ENCODE results near the gene TGM5. TPM values are rescaled to one million over a fixed set of nuclear protein-coding genes. Genes with fewer than 3 reads are reported as not detected.
A peak's percentile ranks its signal among the peaks of the same experiment; 100 is the strongest.

TGM5 gene
- total and polyA plus RNA-seq, 2 donors (not counting 1 experiment from before 2014, with no cell fraction given): 0.42 TPM; not detected in 1

DNA sequence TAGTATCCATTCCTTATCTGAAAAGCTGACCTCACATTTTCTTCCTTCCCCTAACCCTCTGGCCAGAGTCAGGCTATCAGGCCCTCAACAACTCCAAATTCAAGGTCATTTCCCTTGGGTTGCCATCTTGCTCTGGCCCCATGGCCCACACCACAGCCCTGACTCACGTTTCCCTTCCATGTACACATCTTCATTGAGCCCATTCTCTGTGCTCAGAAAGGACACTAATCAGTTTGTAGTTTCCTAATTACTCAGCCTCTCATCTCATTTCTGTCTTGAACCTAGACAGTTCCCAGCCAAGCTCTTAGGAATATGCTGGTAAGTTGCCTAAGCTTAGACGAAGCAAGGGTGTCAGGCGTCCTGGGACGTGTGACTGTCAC lies 14.9 kb downstream of the TGM5 start:
- Mint-ChIP-seq H3K27me3 (no peaks in the 10 kb centered on the region), H3K4me3 (no peak overlapping the region), H3K4me1 (peaks cover 32% of the 10 kb centered on the region), H3K9me3 (ENCODE audit: insufficient read depth) (no peaks in the 10 kb centered on the region), H3K27ac (no peak overlapping the region)
- intact Hi-C loops (cut with micrococcal nuclease): no loop called here
- H3K27ac ChIP-seq (ENCODE audit: low read length in 2 of 2): no peak overlapping the region
- no peak for DNase-seq
- H3K9ac ChIP-seq (ENCODE audit: low read length): no peak overlapping the region
- H3K27me3 ChIP-seq (replicated peaks in 1 of 4; ENCODE audit: control extremely low read depth in 1 of 4, control insufficient read depth in 3 of 4, insufficient read depth in 4 of 4, low read length in 3 of 4): no peaks in the 10 kb centered on the region
- H3K9me3 ChIP-seq (ENCODE audit: control extremely low read depth in 1 of 3, control insufficient read depth in 2 of 3, insufficient read depth in 1 of 3, low read length in 2 of 3): no peaks in the 10 kb centered on the region
- no peak overlapping the region for H2AFZ ChIP-seq (ENCODE audit: insufficient read depth, low read depth, low read length, poor library complexity, severe bottlenecking)
- H3K4me1 ChIP-seq (ENCODE audit: control insufficient read depth in 2 of 2, insufficient read depth in 2 of 2, low read length in 2 of 2): peaks cover 13 to 15% of the 10 kb centered on the region in 2 donors
- ChIA-PET CTCF (interaction anchor here (3.9 kb wide), 1 partner anchor 26 kb away, joined by 23 read pairs; no protein-coding TSS in a partner anchor), POLR2A (no interaction called here)
- H3K4me3 ChIP-seq (ENCODE audit: control extremely low read depth in 1 of 5, extremely low read depth in 1 of 5, insufficient read depth in 1 of 5, low read depth in 2 of 5, low read length in 4 of 5): no peak overlapping the region
- no peaks in the 10 kb centered on the region for H3K79me2 ChIP-seq (ENCODE audit: control insufficient read depth, insufficient read depth, low read length)
- H4K20me1 ChIP-seq (ENCODE audit: control insufficient read depth, insufficient read depth, low read length, poor library complexity, severe bottlenecking): no peaks in the 10 kb centered on the region
- ATAC-seq (ENCODE audit: low read depth): no peak
- TF ChIP-seq, protein P1, sequence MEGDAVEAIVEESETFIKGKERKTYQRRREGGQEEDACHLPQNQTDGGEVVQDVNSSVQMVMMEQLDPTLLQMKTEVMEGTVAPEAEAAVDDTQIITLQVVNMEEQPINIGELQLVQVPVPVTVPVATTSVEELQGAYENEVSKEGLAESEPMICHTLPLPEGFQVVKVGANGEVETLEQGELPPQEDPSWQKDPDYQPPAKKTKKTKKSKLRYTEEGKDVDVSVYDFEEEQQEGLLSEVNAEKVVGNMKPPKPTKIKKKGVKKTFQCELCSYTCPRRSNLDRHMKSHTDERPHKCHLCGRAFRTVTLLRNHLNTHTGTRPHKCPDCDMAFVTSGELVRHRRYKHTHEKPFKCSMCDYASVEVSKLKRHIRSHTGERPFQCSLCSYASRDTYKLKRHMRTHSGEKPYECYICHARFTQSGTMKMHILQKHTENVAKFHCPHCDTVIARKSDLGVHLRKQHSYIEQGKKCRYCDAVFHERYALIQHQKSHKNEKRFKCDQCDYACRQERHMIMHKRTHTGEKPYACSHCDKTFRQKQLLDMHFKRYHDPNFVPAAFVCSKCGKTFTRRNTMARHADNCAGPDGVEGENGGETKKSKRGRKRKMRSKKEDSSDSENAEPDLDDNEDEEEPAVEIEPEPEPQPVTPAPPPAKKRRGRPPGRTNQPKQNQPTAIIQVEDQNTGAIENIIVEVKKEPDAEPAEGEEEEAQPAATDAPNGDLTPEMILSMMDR (IDR thresholded peaks at IDR 0.05): no peak
- TF ChIP-seq EZH2 (IDR thresholded peaks at IDR 0.05; ENCODE audit: borderline replicate concordance, insufficient read depth, low read depth, low read length, poor library complexity, severe bottlenecking): no peak
- 83% methylated on average over 4 of the region's 4 CpGs for WGBS (ENCODE audit: insufficient coverage)
- no peaks in the 10 kb centered on the region for H3K36me3 ChIP-seq (replicated peaks in 1 of 2; ENCODE audit: control extremely low read depth in 1 of 2, control insufficient read depth in 1 of 2, extremely low read depth in 1 of 2, insufficient read depth in 2 of 2, low read length in 1 of 2)
- H3K4me2 ChIP-seq (replicated peaks; ENCODE audit: low read depth, low read length, poor library complexity, severe bottlenecking): no peak overlapping the region

DNA sequence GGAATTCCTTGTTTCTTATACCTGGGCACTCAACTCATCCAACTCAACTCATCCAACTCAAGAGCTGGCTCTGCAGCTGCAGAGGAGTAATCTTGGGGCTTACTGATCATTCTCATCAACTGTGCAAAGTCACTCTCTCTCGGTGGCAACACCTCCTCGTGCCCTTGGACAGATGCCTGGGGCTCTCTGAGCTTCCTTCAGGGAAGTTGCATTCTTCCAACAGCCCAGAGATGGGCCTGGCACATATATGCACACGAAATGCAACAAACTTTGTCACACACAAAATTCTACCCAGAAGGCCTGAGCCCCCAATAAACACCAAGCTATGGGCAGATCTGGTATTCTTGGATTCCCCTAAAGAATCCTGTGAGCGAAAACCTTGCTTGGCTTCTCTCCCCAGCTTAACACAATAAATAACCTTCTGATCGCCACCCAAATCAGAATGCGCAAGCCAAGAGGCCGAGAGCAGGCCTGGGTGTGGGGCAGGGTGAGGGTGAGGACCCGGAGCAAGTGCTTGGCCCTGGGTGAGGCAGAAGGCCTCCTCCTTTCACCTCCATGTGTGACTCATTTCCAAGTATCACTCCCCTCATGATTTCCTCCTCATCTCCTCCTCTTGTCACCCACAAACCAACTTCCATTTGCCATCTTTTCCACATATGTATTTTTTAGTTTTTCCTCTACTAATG lies 15.4 kb downstream of the TGM5 start:
- ATAC-seq (ENCODE audit: low read depth) (no peak), DNase-seq (no peak)
- 95% methylated on average over 6 of the region's 8 CpGs for WGBS (ENCODE audit: insufficient coverage)
- TF ChIP-seq EZH2 (IDR thresholded peaks at IDR 0.05; ENCODE audit: borderline replicate concordance, insufficient read depth, low read depth, low read length, poor library complexity, severe bottlenecking): no peak
- TF ChIP-seq, protein P1 (IDR thresholded peaks at IDR 0.05): no peak
- peaks cover 32% of the 10 kb centered on the region for H3K4me1 Mint-ChIP-seq
- POLR2A ChIA-PET: no interaction called here
- no peaks in the 10 kb centered on the region for H3K9me3 ChIP-seq (ENCODE audit: control extremely low read depth in 1 of 3, control insufficient read depth in 2 of 3, insufficient read depth in 1 of 3, low read length in 2 of 3)
- no peaks in the 10 kb centered on the region for H3K27me3 Mint-ChIP-seq
- H3K27me3 ChIP-seq (replicated peaks in 1 of 4; ENCODE audit: control extremely low read depth in 1 of 4, control insufficient read depth in 3 of 4, insufficient read depth in 4 of 4, low read length in 3 of 4): no peaks in the 10 kb centered on the region
- CTCF ChIA-PET: interaction anchor here (0.6 to 3.9 kb wide), 4 partner anchors 18 to 141 kb away, joined by 3 to 23 read pairs (median 6); no protein-coding TSS in a partner anchor
- H3K4me3 Mint-ChIP-seq: no peak overlapping the region
- peaks cover 13 to 15% of the 10 kb centered on the region in 2 donors for H3K4me1 ChIP-seq (ENCODE audit: control insufficient read depth in 2 of 2, insufficient read depth in 2 of 2, low read length in 2 of 2)
- no peak overlapping the region for H2AFZ ChIP-seq (ENCODE audit: insufficient read depth, low read depth, low read length, poor library complexity, severe bottlenecking)
- H3K36me3 ChIP-seq (replicated peaks in 1 of 2; ENCODE audit: control extremely low read depth in 1 of 2, control insufficient read depth in 1 of 2, extremely low read depth in 1 of 2, insufficient read depth in 2 of 2, low read length in 1 of 2): no peaks in the 10 kb centered on the region
- H3K4me2 ChIP-seq (replicated peaks; ENCODE audit: low read depth, low read length, poor library complexity, severe bottlenecking): no peak overlapping the region
- H3K9me3 Mint-ChIP-seq (ENCODE audit: insufficient read depth): no peaks in the 10 kb centered on the region
- no peak overlapping the region for H3K9ac ChIP-seq (ENCODE audit: low read length)
- H3K4me3 ChIP-seq (ENCODE audit: control extremely low read depth in 1 of 5, extremely low read depth in 1 of 5, insufficient read depth in 1 of 5, low read depth in 2 of 5, low read length in 4 of 5): no peak overlapping the region
- no peak overlapping the region for H3K27ac ChIP-seq (ENCODE audit: low read length in 2 of 2)
- peak overlapping the region; percentile 37 for H3K27ac Mint-ChIP-seq
- intact Hi-C loops (cut with micrococcal nuclease): no loop called here
- H4K20me1 ChIP-seq (ENCODE audit: control insufficient read depth, insufficient read depth, low read length, poor library complexity, severe bottlenecking): no peaks in the 10 kb centered on the region
- H3K79me2 ChIP-seq (ENCODE audit: control insufficient read depth, insufficient read depth, low read length): no peaks in the 10 kb centered on the region
